Neural cell (in vitro differentiated cells): Measurements from ENCODE around the gene NDST1. TPM values are rescaled to one million over a fixed set of nuclear protein-coding genes. Genes with fewer than 3 reads are reported as not detected.

Experiments
- H2AFZ ChIP-seq: fragments of 200-600, 300-800 bp; sonication (generic), shearing (Covaris generic); 2 replicates; pipeline ENCODE4 v1.6.0; 2014; ENCODE audit warnings: low read depth, mild to moderate bottlenecking, antibody characterized with exemption, low read length, moderate library complexity
- H3F3A ChIP-seq: fragments of 200-600 bp; shearing (Covaris generic); 2 replicates; pipeline ENCODE4 v1.6.1; 2016; ENCODE audit warnings: mild to moderate bottlenecking, moderate library complexity, mixed read lengths, antibody characterized with exemption, low read length; ENCODE audit not compliant: insufficient read depth, poor library complexity, severe bottlenecking
- H3K27ac ChIP-seq: fragments of 200-600, 300-800 bp; sonication (generic), shearing (Covaris generic); 2 replicates; pipeline ENCODE4 v1.5.1; 2014; ENCODE audit warnings: mild to moderate bottlenecking, low read length, moderate library complexity
- H3K27me3 ChIP-seq: fragments of 300-800, 200-600 bp; sonication (generic), shearing (Covaris generic); 2 replicates; pipeline ENCODE4 v1.6.0; 2014; ENCODE audit warnings: mild to moderate bottlenecking, low read depth, low read length, moderate library complexity; ENCODE audit not compliant: insufficient read depth
- H3K36me3 ChIP-seq: fragments of 300-800, 200-600 bp; sonication (generic), shearing (Covaris generic); 2 replicates; pipeline ENCODE4 v1.5.1; 2014; ENCODE audit warnings: mild to moderate bottlenecking, antibody characterized with exemption, low read length, moderate library complexity; ENCODE audit not compliant: insufficient read depth
- H3K4me2 ChIP-seq: fragments of 300-800, 200-600 bp; sonication (generic), shearing (Covaris generic); 2 replicates; pipeline ENCODE4 v1.6.0; 2014; ENCODE audit warnings: mild to moderate bottlenecking, low read length
- H3K4me3 ChIP-seq: fragments of 300-800, 200-600 bp; sonication (generic), shearing (Covaris generic); 2 replicates; pipeline ENCODE4 v1.5.1; 2014; ENCODE audit warnings: mild to moderate bottlenecking, low read length, moderate library complexity
- H3K79me2 ChIP-seq: fragments of 200-600 bp; shearing (Covaris generic); replicated peaks from 2 replicates; pipeline ENCODE4 v1.6.0; 2014; ENCODE audit warnings: mild to moderate bottlenecking, low read length, moderate library complexity; ENCODE audit not compliant: insufficient read depth
- H3K9ac ChIP-seq: fragments of 300-800, 200-600 bp; sonication (generic), shearing (Covaris generic); 2 replicates; pipeline ENCODE4 v1.6.1; 2016; ENCODE audit warnings: mild to moderate bottlenecking, low read length, mixed read lengths
- H3K9me2 ChIP-seq: fragments of 200-600 bp; shearing (Covaris generic); 2 replicates; pipeline ENCODE4 v1.6.1; 2016; ENCODE audit warnings: mild to moderate bottlenecking, low read length, mixed read lengths; ENCODE audit not compliant: insufficient read depth
- H3K9me3 ChIP-seq: fragments of 200-600, 300-800 bp; sonication (generic), shearing (Covaris generic); 2 replicates; pipeline ENCODE4 v1.6.1; 2016; ENCODE audit warnings: mild to moderate bottlenecking, mixed run types, low read length, moderate library complexity, mixed read lengths
- H4K20me1 ChIP-seq: fragments of 200-600 bp; shearing (Covaris generic); 2 replicates; pipeline ENCODE4 v1.6.1; 2016; ENCODE audit warnings: mild to moderate bottlenecking, mixed run types; ENCODE audit not compliant: insufficient read depth
- CTCF ChIP-seq: fragments of 450-650 bp; IDR thresholded peaks from 2 replicates; pipeline ENCODE4 v1.5.1; 2014; ENCODE audit warnings: antibody characterized with exemption, mild to moderate bottlenecking, moderate library complexity; ENCODE audit not compliant: poor library complexity, severe bottlenecking
- EP300 ChIP-seq: fragments of 450-650 bp; conservative IDR thresholded peaks from 2 replicates; pipeline ENCODE4 v1.6.1; 2014; ENCODE audit warnings: antibody characterized with exemption, mild to moderate bottlenecking, moderate library complexity; ENCODE audit not compliant: poor library complexity, severe bottlenecking
- EZH2 ChIP-seq: fragments of 200-600, 300-800 bp; shearing (Covaris generic), sonication (generic); IDR thresholded peaks from 2 replicates; pipeline ENCODE4 v1.6.1; 2014; ENCODE audit warnings: antibody characterized with exemption, low read length, borderline replicate concordance, mild to moderate bottlenecking; ENCODE audit not compliant: insufficient read depth, poor library complexity, severe bottlenecking
- MXI1 ChIP-seq: fragments of 450-650 bp; conservative IDR thresholded peaks from 2 replicates; pipeline ENCODE4 v1.6.1; 2014; ENCODE audit warnings: antibody characterized with exemption, mild to moderate bottlenecking; ENCODE audit not compliant: poor library complexity, severe bottlenecking
- POLR2AphosphoS5 ChIP-seq: IDR thresholded peaks from 2 replicates; pipeline ENCODE4 v1.6.1; 2012
- RAD21 ChIP-seq: fragments of 450-650 bp; conservative IDR thresholded peaks from 2 replicates; pipeline ENCODE4 v1.6.1; 2014; ENCODE audit warnings: antibody characterized with exemption, mild to moderate bottlenecking, moderate library complexity
- REST ChIP-seq: IDR thresholded peaks from 2 replicates; pipeline ENCODE4 v1.6.1; 2012; ENCODE audit warnings: borderline replicate concordance
- SMC3 ChIP-seq: fragments of 450-650 bp; conservative IDR thresholded peaks from 2 replicates; pipeline ENCODE4 v1.6.1; 2014; ENCODE audit warnings: antibody characterized with exemption, mild to moderate bottlenecking, moderate library complexity; ENCODE audit not compliant: poor library complexity
- TAF1 ChIP-seq: IDR thresholded peaks from 2 replicates; pipeline ENCODE4 v1.6.1; 2012; ENCODE audit warnings: low read depth
- polyA plus RNA-seq: library from polyadenylated mRNA; depleted of rRNA; stranded (reverse); fragments of >200 nt; gene quantifications from 2 replicates; pipeline ENCODE4 v1.2.3, GENCODE V29; 2014

NDST1 gene
- polyA plus RNA-seq, 1 donor from 2014 or later: 15.6 TPM

GRCh38 chr5:150527808-150528207 is 19.9 kb downstream of the NDST1 start:
- Histone ChIP-seq H3K9me2 (no peaks in the 10 kb centered on the region), H3K4me3 (no peak overlapping the region), H3K79me2 (peaks cover 7% of the 10 kb centered on the region), H3K27ac (no peak overlapping the region), H3K9ac (no peak overlapping the region), H3F3A (no peaks in the 10 kb centered on the region), H2AFZ (no peak overlapping the region), H4K20me1 (no peaks in the 10 kb centered on the region), H3K27me3 (no peaks in the 10 kb centered on the region), H3K4me2 (no peak overlapping the region), H3K9me3 (no peaks in the 10 kb centered on the region), H3K36me3 (no peaks in the 10 kb centered on the region)
- TF ChIP-seq POLR2AphosphoS5 (no peak), MXI1 (no peak), REST (no peak), EP300 (no peak), EZH2 (no peak), CTCF (no peak), TAF1 (no peak), SMC3 (no peak), RAD21 (no peak)

- H3K27ac ChIP-seq: no peak overlapping the region
- no peaks in the 10 kb centered on the region for H3K9me2 ChIP-seq
- H3K27me3 ChIP-seq: no peaks in the 10 kb centered on the region
- no peak overlapping the region for H3K4me3 ChIP-seq
- H3K9me3 ChIP-seq: no peaks in the 10 kb centered on the region
- H2AFZ ChIP-seq: no peak overlapping the region
- no peaks in the 10 kb centered on the region for H3K36me3 ChIP-seq
- no peak overlapping the region for H3K9ac ChIP-seq
- H3K4me2 ChIP-seq: no peak overlapping the region
- no peak for TF ChIP-seq RAD21
- no peak for TF ChIP-seq CTCF
- no peak for TF ChIP-seq TAF1
- no peak for TF ChIP-seq EP300
- no peak for TF ChIP-seq REST
- TF ChIP-seq MXI1: no peak
- TF ChIP-seq POLR2AphosphoS5: no peak
- no peak for TF ChIP-seq EZH2
- TF ChIP-seq SMC3: no peak
- no peaks in the 10 kb centered on the region for H3F3A ChIP-seq
- peaks cover 7% of the 10 kb centered on the region for H3K79me2 ChIP-seq
- H4K20me1 ChIP-seq: no peaks in the 10 kb centered on the region
Measured at GRCh38 chr5:150528924-150529546, 21.1 kb downstream of the NDST1 start.
